IMR-90 (cell line): ENCODE measurements around the gene GNG11. TPM values are rescaled to one million over a fixed set of nuclear protein-coding genes. Genes with fewer than 3 reads are reported as not detected.

Experiments used
- ATAC-seq: fragments of 200-7000 bp; cut with Tn5 transposase; 2 replicates; pipeline ENCODE4 v1.9.1; 2020; ENCODE audit warnings: low read depth, mild to moderate bottlenecking, moderate library complexity
- BruUV-seq: library from RNA; stranded (reverse); fragments of 400-500 nt; replicated peaks from 2 replicates; lab custom pipeline; 2021; lab: Mats Ljungman, UMichigan
- CTCF ChIA-PET: fragments of 300-600 bp; formaldehyde crosslinking; extraction: SDS; loops from one replicate; lab custom pipeline; 2021; ENCODE audit warnings: antibody characterized with exemption; lab: Yijun Ruan, JAX
- POLR2A ChIA-PET: fragments of 300-600 bp; sonication (Branson Sonifier 250); formaldehyde crosslinking; loops from one replicate; lab custom pipeline; 2022; ENCODE audit warnings: antibody characterized with exemption; ENCODE audit not compliant: unreplicated experiment; lab: Charles Lee
- DNase-seq: peaks from one replicate; pipeline ENCODE4 v3.0.0; 2013
- H2AFZ ChIP-seq: replicated peaks from 2 replicates; pipeline ENCODE3; 2013; ENCODE audit warnings: low read length, mild to moderate bottlenecking; ENCODE audit not compliant: poor library complexity
- H2AK5ac ChIP-seq: 2 replicates; pipeline ENCODE4 v1.6.1; 2013; ENCODE audit warnings: low read depth, low read length, inconsistent platforms
- H2AK9ac ChIP-seq: replicated peaks from 2 replicates; pipeline ENCODE3; 2013; ENCODE audit warnings: mild to moderate bottlenecking, low read depth, low read length, moderate library complexity; ENCODE audit not compliant: poor library complexity
- H2BK120ac ChIP-seq: 2 replicates; pipeline ENCODE4 v1.6.1; 2013; ENCODE audit warnings: low read depth, low read length, inconsistent platforms
- H2BK15ac ChIP-seq: 3 replicates; pipeline ENCODE4 v1.6.1; 2013; ENCODE audit warnings: low read depth, low read length, inconsistent platforms
- H2BK20ac ChIP-seq: 2 replicates; pipeline ENCODE4 v1.6.1; 2013; ENCODE audit warnings: low read depth, mild to moderate bottlenecking, inconsistent platforms, low read length, moderate library complexity
- H2BK5ac ChIP-seq: 2 replicates; pipeline ENCODE4 v1.6.1; 2013; ENCODE audit warnings: mild to moderate bottlenecking, low read depth, low read length, inconsistent platforms; ENCODE audit not compliant: poor library complexity, severe bottlenecking
- H3K14ac ChIP-seq: replicated peaks from 2 replicates; pipeline ENCODE4 v1.6.1; 2013; ENCODE audit warnings: low read depth, low read length, inconsistent platforms
- H3K18ac ChIP-seq: 2 replicates; pipeline ENCODE4 v1.6.1; 2013; ENCODE audit warnings: low read depth, low read length, control low read depth
- H3K23ac ChIP-seq: 2 replicates; pipeline ENCODE4 v1.6.1; 2013; ENCODE audit warnings: low read depth, low read length, inconsistent platforms
- H3K27ac ChIP-seq: 2 replicates; pipeline ENCODE4 v1.5.1; 2013; ENCODE audit warnings: mild to moderate bottlenecking, control low read depth, low read length; ENCODE audit not compliant: insufficient read depth
- H3K27me3 ChIP-seq: 2 replicates; pipeline ENCODE4 v1.6.1; 2013; ENCODE audit warnings: low read length; ENCODE audit not compliant: control insufficient read depth, insufficient read depth
- H3K36me3 ChIP-seq: 2 replicates; pipeline ENCODE4 v1.6.1; 2013; ENCODE audit warnings: low read length, mixed read lengths; ENCODE audit not compliant: control insufficient read depth, insufficient read depth
- H3K4ac ChIP-seq: 2 replicates; pipeline ENCODE4 v1.6.1; 2013; ENCODE audit warnings: low read depth, low read length, inconsistent platforms
- H3K4me1 ChIP-seq: 2 replicates; pipeline ENCODE4 v1.6.1; 2013; ENCODE audit warnings: low read length, mixed read lengths; ENCODE audit not compliant: control insufficient read depth, insufficient read depth
- H3K4me2 ChIP-seq: 2 replicates; pipeline ENCODE4 v1.6.1; 2013; ENCODE audit warnings: low read depth, mild to moderate bottlenecking, control low read depth, low read length, moderate library complexity
- H3K4me3 ChIP-seq: 2 replicates; pipeline ENCODE4 v1.5.1; 2013; ENCODE audit warnings: low read depth, mild to moderate bottlenecking, control low read depth, low read length, moderate library complexity; ENCODE audit not compliant: insufficient read depth
- H3K56ac ChIP-seq: 2 replicates; pipeline ENCODE4 v1.6.1; 2013; ENCODE audit warnings: low read length, inconsistent platforms; ENCODE audit not compliant: insufficient read depth; ENCODE audit errors: extremely low read depth
- H3K79me1 ChIP-seq, 2 experiments: 2 replicates each; pipeline ENCODE4 v1.6.1; 2013; ENCODE audit warnings: low read length in 2 of 2, inconsistent platforms in 1 of 2, low read depth in 1 of 2
- H3K9ac ChIP-seq: 2 replicates; pipeline ENCODE4 v1.6.1; 2013; ENCODE audit warnings: low read depth, low read length, control low read depth
- H3K9me1 ChIP-seq: 2 replicates; pipeline ENCODE4 v1.6.1; 2013; ENCODE audit warnings: low read length, inconsistent platforms; ENCODE audit not compliant: insufficient read depth
- H3K9me3 ChIP-seq: 2 replicates; pipeline ENCODE4 v1.6.1; 2013; ENCODE audit warnings: low read length; ENCODE audit not compliant: control insufficient read depth, insufficient read depth
- H4K20me1 ChIP-seq: 2 replicates; pipeline ENCODE4 v1.6.1; 2013; ENCODE audit warnings: low read length, inconsistent platforms; ENCODE audit not compliant: insufficient read depth
- H4K5ac ChIP-seq: 2 replicates; pipeline ENCODE4 v1.6.1; 2013; ENCODE audit warnings: mild to moderate bottlenecking, low read depth, low read length, control low read depth
- H4K8ac ChIP-seq, 2 experiments: 2 replicates each; pipeline ENCODE4 v1.6.1; 2013; ENCODE audit warnings: low read depth in 2 of 2, low read length in 2 of 2, control low read depth in 1 of 2, inconsistent platforms in 1 of 2
- H4K91ac ChIP-seq: 2 replicates; pipeline ENCODE4 v1.6.1; 2013; ENCODE audit warnings: low read depth, low read length, inconsistent platforms; ENCODE audit not compliant: insufficient read depth
- BHLHE40 ChIP-seq: fragments of 150-350 bp; IDR thresholded peaks from 2 replicates; pipeline ENCODE4 v1.6.1; 2016; ENCODE audit warnings: mild to moderate bottlenecking, low read depth, low read length
- CEBPB ChIP-seq: IDR thresholded peaks from 2 replicates; pipeline ENCODE4 v1.6.1; 2012; ENCODE audit warnings: low read depth, low read length, improper control_type of control experiment
- CHD1 ChIP-seq: IDR thresholded peaks from 2 replicates; pipeline ENCODE4 v1.6.1; 2012; ENCODE audit warnings: low read depth, low read length, improper control_type of control experiment
- FOS ChIP-seq: fragments of 150-350 bp; IDR thresholded peaks from 2 replicates; pipeline ENCODE4 v1.6.1; 2016; ENCODE audit warnings: low read depth, low read length
- MAFK ChIP-seq: IDR thresholded peaks from 2 replicates; pipeline ENCODE4 v1.6.1; 2012; ENCODE audit warnings: low read depth, low read length, improper control_type of control experiment
- MAZ ChIP-seq: IDR thresholded peaks from 2 replicates; pipeline ENCODE4 v1.6.1; 2012; ENCODE audit warnings: low read depth, mild to moderate bottlenecking, low read length, improper control_type of control experiment, moderate library complexity, borderline replicate concordance
- NFE2L2 ChIP-seq: fragments of 150-350 bp; IDR thresholded peaks from 2 replicates; pipeline ENCODE4 v1.6.1; 2016; ENCODE audit warnings: low read depth, mild to moderate bottlenecking, low read length
- RAD21 ChIP-seq: IDR thresholded peaks from 2 replicates; pipeline ENCODE4 v1.6.1; 2012; ENCODE audit warnings: low read length, improper control_type of control experiment
- RFX5 ChIP-seq: IDR thresholded peaks from 2 replicates; pipeline ENCODE4 v1.8.0; 2012; ENCODE audit warnings: low read depth, mild to moderate bottlenecking, low read length, moderate library complexity
- SMC3 ChIP-seq: fragments of 150-350 bp; IDR thresholded peaks from 2 replicates; pipeline ENCODE4 v1.6.1; 2016; ENCODE audit warnings: low read depth, mild to moderate bottlenecking, antibody characterized with exemption, low read length, moderate library complexity
- WGBS, 2 experiments: methylation state at CpG; one replicate each; pipeline versions ENCODE4 v1.1.5 to v1.1.7; 2013; ENCODE audit warnings: missing lambda C conversion rate in 2 of 2; ENCODE audit not compliant: insufficient read length in 1 of 2; ENCODE audit errors: extremely low coverage in 2 of 2; 5-methylcytosine and 5-hydroxymethylcytosine counted together
- dilution Hi-C: fragments of 300-500 bp; cut with HindIII; formaldehyde crosslinking; loops from one replicate; pipeline ENCODE4 v1.14.3; 2018; ENCODE audit warnings: low sequenced_read_pairs; ENCODE audit not compliant: unreplicated experiment
- in situ Hi-C: fragments of 300-500 bp; cut with MboI; formaldehyde crosslinking; loops from 3 replicates; pipeline ENCODE4 v1.14.3; 2019; ENCODE audit warnings: low sequenced_read_pairs, inconsistent platforms, mixed read lengths
- intact Hi-C: fragments of 100-400 bp; cut with micrococcal nuclease; formaldehyde crosslinking; loops from 2 replicates; pipeline ENCODE4 v1.10.0; 2022
- polyA plus RNA-seq, 3 experiments: library from polyadenylated mRNA; depleted of rRNA; stranded (reverse); fragments of >200 nt; gene quantifications; 2 replicates each; pipeline ENCODE4 v1.2.3, GENCODE V29; 2012; ENCODE audit warnings: low replicate concordance in 1 of 3
- total RNA-seq: library from RNA; depleted of rRNA; stranded (reverse); fragments of >200 nt; gene quantifications from 2 replicates; pipeline ENCODE4 v1.2.3, GENCODE V29; 2012
- TF ChIP-seq, protein P1 (sequence below): fragments of 150-350 bp; IDR thresholded peaks from 2 replicates; pipeline ENCODE4 v1.6.1; 2017; ENCODE audit warnings: mild to moderate bottlenecking, antibody characterized with exemption, low read length, low read depth
- TF ChIP-seq, protein P2 (sequence below): conservative IDR thresholded peaks from 2 replicates; pipeline ENCODE4 v1.5.1; 2012; ENCODE audit warnings: mild to moderate bottlenecking, low read depth, low read length, improper control_type of control experiment
- TF ChIP-seq, protein P3 (sequence below): fragments of 150-350 bp; IDR thresholded peaks from 2 replicates; pipeline ENCODE4 v1.6.1; 2016; ENCODE audit warnings: low read depth, mild to moderate bottlenecking, low read length, moderate library complexity, borderline replicate concordance

Gene GNG11
- total and polyA plus RNA-seq, 2 of the 4 experiments (the other 2 are of a cell fraction), result 6.1 to 10.5 TPM

DNA sequence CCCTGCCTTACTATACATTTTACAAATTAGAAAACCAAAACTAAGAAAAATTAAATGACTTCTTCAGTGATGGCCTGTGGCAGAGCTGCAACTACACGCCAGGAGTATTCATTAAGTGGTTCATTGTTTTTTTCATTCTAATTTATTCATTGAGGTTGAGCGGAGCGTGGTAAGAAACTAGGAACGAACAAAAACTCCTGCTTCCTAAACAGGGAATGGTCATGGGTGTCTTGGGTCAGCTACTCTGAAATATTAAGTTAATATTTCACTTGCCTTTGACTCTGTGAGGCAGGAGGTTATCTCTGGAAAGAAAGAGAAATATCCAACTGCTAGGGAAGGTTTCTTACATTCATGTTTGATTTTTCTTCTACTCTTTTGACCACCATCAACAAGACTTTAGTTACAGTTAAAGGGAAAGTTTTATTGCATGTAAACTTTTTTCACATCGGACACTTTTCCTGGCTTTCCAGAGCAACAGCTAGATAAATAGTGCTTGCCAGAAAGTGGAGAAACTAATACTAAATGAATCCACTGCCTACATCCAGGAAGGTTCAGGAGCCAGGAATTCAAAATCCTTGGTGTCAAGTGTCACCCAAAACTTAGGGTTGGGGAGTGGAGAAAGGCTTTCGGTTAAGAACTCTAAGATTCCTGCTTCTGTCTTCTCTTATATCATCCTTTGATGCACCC lies 896 bp upstream of the GNG11 start:
- no TSS peak for BruUV-seq
- H2AK9ac ChIP-seq, result no peak overlapping the region
- WGBS, 2 experiments, result no CpG with 5 or more reads among the region's 6 CpGs
- peak overlapping the region; percentile 88 for H2BK120ac ChIP-seq
- H3K36me3 ChIP-seq, result no peaks in the 10 kb centered on the region
- peak overlapping the region; percentile 59; the same call in 1 of the 3 replicates for H2BK15ac ChIP-seq
- peak overlapping the region; percentile 49 for H2AFZ ChIP-seq
- H3K4me3 ChIP-seq, result peak overlapping the region; percentile 99; the same call in 1 of the 2 replicates
- H2BK20ac ChIP-seq, result peak overlapping the region; percentile 58; the same call in 1 of the 2 replicates
- peak overlapping the region; percentile 83 to 91 for H4K8ac ChIP-seq
- H3K79me1 ChIP-seq, result peaks cover 2 to 11% of the 10 kb centered on the region in 2 experiments; a peak in 2 of 4 replicates
- H3K56ac ChIP-seq, result peak overlapping the region; percentile 48
- H3K9ac ChIP-seq, result peak overlapping the region; percentile 97; the same call in 1 of the 2 replicates
- H4K20me1 ChIP-seq, result no peaks in the 10 kb centered on the region
- peak overlapping the region; percentile 69; the same call in 1 of the 2 replicates for H3K4ac ChIP-seq
- dilution Hi-C loops, result no loop called here
- H4K91ac ChIP-seq, result peak overlapping the region; percentile 50; the same call in 1 of the 2 replicates
- POLR2A ChIA-PET, result interaction anchor here (0.6 to 1.4 kb wide), 6 partner anchors 10 to 1121 kb away, joined by 3 to 7 read pairs (median 4); no protein-coding TSS in a partner anchor
- peak overlapping the region; percentile 94; the same call in 1 of the 2 replicates for H4K5ac ChIP-seq
- in situ Hi-C loops, result loop anchor here (25.0 kb wide), 1 partner anchor 517 kb away; no protein-coding TSS in a partner anchor
- peak overlapping the region; percentile 85; the same call in 1 of the 2 replicates for H3K23ac ChIP-seq
- CTCF ChIA-PET, result interaction anchor here (0.6 kb wide), 1 partner anchor 605 kb away, joined by 5 read pairs; no protein-coding TSS in a partner anchor
- no peak overlapping the region for H2AK5ac ChIP-seq
- DNase-seq, result no peak
- H2BK5ac ChIP-seq, result peak overlapping the region; percentile 89
- peaks cover 5% of the 10 kb centered on the region; the same call in 1 of the 2 replicates for H3K4me1 ChIP-seq
- no peak for ATAC-seq
- peak overlapping the region; percentile 68 for H3K14ac ChIP-seq
- peak overlapping the region; percentile 80 for H3K27ac ChIP-seq
- peak overlapping the region; percentile 97 for H3K4me2 ChIP-seq
- no peaks in the 10 kb centered on the region for H3K9me1 ChIP-seq
- intact Hi-C loops, result loop anchor here (5.0 kb wide), 1 partner anchor 302 kb away; no protein-coding TSS in a partner anchor
- peak overlapping the region; percentile 93; the same call in 1 of the 2 replicates for H3K18ac ChIP-seq
- no peaks in the 10 kb centered on the region for H3K27me3 ChIP-seq
- H3K9me3 ChIP-seq, result no peaks in the 10 kb centered on the region
- TF ChIP-seq SMC3 (no peak), CHD1 (no peak), MAFK (no peak), BHLHE40 (no peak), CEBPB (no peak), FOS (no peak), MAZ (no peak), NFE2L2 (no peak), RAD21 (no peak), RFX5 (no peak)
- TF ChIP-seq, protein P1, sequence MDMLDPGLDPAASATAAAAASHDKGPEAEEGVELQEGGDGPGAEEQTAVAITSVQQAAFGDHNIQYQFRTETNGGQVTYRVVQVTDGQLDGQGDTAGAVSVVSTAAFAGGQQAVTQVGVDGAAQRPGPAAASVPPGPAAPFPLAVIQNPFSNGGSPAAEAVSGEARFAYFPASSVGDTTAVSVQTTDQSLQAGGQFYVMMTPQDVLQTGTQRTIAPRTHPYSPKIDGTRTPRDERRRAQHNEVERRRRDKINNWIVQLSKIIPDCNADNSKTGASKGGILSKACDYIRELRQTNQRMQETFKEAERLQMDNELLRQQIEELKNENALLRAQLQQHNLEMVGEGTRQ, result no peak
- TF ChIP-seq, protein P2, sequence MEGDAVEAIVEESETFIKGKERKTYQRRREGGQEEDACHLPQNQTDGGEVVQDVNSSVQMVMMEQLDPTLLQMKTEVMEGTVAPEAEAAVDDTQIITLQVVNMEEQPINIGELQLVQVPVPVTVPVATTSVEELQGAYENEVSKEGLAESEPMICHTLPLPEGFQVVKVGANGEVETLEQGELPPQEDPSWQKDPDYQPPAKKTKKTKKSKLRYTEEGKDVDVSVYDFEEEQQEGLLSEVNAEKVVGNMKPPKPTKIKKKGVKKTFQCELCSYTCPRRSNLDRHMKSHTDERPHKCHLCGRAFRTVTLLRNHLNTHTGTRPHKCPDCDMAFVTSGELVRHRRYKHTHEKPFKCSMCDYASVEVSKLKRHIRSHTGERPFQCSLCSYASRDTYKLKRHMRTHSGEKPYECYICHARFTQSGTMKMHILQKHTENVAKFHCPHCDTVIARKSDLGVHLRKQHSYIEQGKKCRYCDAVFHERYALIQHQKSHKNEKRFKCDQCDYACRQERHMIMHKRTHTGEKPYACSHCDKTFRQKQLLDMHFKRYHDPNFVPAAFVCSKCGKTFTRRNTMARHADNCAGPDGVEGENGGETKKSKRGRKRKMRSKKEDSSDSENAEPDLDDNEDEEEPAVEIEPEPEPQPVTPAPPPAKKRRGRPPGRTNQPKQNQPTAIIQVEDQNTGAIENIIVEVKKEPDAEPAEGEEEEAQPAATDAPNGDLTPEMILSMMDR, result no peak
- TF ChIP-seq, protein P3, sequence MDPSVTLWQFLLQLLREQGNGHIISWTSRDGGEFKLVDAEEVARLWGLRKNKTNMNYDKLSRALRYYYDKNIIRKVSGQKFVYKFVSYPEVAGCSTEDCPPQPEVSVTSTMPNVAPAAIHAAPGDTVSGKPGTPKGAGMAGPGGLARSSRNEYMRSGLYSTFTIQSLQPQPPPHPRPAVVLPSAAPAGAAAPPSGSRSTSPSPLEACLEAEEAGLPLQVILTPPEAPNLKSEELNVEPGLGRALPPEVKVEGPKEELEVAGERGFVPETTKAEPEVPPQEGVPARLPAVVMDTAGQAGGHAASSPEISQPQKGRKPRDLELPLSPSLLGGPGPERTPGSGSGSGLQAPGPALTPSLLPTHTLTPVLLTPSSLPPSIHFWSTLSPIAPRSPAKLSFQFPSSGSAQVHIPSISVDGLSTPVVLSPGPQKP, result no peak
